DMS153 (cell line): Measurements from ENCODE around the gene RNLS.
"Not testable (repeated sequence)": the region's sequence is repeated elsewhere in the genome, so short reads cannot be mapped to it uniquely, and the experiment has no call there.

Source experiments
- DNase-seq: peaks from one replicate; lab custom pipeline; 2025; lab: John Stamatoyannopoulos, UW

Gene RNLS

DNA sequence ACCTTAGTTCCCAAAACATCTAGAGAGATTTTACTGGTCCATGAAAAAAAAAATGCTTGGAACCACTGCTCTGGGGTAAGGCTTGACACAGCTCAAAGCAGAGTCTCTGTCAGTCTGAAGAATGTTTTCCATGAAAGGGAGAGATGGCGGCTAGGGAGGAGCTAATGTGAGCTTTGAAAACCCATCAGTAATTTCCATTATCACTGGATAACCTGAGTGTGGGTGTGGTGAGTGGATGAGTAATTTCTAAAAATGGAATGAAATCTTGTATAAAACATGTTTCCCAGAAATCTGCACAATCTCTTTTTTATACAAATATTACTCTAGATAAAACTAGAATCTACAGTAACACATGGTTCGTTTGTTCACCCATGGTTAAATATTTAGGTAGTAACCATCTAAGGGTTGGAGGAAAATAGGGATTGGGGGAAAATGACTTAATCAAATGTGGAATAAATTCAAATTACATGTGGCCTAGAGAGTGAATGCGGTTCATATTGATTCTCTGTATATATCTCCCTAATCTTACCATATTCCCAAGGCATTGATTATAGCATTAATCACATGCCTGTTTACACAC is 289.4 kb downstream of the RNLS start:
- no peak for DNase-seq

DNA sequence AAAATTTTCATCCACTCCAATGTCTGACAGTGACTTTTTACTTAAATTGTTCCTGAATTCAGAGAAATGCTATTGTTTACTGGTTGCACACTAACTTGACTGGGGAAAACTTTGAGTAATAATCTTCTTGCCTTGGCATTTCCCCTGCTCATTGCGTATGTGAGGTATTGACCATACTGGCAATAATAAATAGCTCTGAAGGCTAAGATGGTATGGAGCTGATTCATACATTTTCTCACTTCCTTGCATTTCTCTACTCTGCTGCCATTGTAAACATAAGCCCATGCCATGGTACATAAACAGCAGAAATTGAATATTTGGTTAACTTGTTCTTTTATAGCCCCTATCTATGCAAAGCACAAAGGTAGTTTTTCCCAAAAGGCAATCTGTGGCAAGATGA is 290.0 kb downstream of the RNLS start:
- DNase-seq: no peak

DNA sequence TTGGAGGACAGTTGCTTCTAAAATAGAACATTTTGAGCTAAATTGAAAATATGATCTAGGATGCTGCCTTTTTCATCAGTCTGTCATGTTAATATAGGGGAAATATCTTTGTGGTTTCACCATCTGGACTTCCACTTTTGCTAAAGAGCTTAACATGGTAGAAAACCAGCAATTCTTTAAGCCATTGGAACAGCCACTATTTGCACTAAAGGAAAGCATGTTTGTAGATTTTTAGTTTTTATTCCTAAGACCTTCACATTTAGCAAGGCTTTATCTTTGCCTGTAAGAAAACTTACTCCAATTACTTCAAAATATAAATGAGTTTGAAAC is 291.0 kb downstream of the RNLS start:
- DNase-seq: no peak

DNA sequence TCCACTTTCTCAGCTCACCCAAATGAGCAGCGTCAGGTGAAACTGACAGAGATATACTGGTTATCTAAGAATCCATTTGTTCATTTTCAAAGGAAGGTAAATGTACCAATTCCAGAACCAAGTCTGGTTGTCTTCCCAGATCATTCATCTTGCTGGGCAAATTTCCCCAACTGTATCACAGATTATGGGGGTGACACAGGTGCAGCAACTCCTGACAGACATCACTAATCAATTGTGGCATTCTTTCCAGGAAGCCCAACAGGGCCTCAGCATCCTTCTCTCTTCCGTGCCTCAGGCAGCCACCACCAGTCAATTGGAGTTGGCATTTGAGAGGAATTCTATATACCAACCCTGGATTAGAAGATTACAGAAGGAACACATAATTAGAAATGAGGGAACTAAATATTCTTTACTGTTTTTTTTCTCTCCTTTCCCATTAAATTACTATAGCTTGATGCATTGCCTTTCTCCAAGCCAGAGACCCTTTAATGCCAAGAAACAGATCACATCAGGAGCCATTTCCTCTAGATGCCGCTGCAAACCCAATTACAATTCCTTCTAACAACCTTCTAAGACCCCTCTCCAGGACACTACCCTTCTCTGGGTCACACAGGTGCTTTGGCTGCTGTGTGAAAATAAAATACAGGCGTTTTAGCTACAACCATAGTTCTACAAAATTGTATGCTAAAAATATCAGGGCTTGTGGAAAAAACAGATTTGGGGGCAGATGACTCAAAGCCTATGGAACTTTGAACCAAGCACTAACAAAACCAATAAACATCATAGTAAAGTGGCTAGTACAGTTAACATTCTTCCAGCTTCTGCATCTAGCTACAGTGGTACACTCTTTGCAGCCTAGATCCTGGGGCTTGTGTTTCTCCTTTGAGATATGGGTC is 291.6 kb downstream of the RNLS start:
- no peak for DNase-seq

DNA sequence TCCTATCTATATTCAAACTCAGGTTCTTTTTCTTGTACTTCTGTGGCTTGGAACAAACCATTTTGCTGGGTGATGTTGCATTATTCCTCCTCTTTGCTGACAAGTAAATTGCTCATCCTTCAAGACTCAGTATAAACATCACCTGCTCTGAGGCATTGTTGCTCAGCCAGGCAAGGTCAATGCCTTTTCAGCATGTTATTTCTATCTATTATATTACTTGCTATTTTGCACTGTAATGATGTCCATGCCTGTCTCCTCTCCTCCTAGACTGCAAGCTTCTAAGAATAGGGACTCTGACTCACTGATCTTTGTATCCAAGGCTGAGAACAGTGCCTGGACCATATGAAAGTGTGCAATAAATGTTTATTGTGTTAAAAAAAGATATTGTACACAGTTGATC is 293.8 kb downstream of the RNLS start:
- DNase-seq: no peak

DNA sequence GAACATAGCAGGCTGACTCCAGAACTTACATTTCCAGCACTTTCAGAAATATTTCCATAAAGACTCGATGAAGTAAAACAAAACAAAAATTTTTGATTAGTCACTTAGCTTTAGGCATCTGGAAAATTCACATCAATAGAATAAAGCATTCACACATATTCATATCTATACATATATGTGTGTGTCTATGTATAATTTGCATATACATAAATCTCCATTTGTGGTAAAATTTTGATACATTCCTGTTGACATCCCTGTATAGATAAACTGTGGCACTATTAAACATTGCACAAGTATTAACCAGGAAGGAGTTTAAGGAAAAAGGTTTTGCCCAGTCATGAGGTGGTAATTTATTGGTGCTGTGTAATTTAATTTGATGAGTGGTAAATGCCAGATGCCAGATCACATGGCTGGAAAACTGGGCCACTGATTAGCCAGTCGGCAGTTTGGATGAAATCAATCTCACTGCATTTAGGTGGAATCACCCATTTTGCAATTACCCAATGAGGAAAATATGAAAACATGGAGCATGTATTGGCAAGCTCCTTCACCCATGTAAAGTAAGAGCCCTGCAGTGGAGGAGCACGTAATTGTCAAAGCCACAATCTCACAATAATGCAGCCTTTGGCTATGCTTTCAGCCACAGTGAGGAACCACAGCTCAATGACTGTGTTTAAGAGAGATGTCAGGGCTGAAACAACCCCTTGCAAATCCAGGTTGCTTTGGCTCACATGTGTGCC is 294.6 kb downstream of the RNLS start:
- DNase-seq: no peak

DNA sequence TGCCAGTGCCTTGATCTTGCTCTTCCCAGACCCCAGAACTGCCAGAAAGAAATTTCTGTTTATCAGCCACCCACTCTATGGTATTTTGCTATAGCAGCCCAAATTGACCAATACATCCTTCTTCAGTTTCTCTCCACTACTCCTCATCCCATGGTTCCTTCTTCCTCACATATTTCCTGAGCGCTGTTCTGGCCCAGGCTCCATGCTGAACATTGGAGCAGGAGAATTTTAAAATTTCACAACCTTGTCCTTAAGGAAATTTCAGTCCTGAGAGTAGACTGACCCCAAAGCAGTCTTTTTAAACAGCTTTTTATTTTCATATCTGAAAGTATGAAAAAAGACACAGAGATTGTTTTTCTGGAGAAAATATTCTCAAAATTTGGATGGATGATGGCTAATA is 297.1 kb downstream of the RNLS start:
- no peak for DNase-seq

DNA sequence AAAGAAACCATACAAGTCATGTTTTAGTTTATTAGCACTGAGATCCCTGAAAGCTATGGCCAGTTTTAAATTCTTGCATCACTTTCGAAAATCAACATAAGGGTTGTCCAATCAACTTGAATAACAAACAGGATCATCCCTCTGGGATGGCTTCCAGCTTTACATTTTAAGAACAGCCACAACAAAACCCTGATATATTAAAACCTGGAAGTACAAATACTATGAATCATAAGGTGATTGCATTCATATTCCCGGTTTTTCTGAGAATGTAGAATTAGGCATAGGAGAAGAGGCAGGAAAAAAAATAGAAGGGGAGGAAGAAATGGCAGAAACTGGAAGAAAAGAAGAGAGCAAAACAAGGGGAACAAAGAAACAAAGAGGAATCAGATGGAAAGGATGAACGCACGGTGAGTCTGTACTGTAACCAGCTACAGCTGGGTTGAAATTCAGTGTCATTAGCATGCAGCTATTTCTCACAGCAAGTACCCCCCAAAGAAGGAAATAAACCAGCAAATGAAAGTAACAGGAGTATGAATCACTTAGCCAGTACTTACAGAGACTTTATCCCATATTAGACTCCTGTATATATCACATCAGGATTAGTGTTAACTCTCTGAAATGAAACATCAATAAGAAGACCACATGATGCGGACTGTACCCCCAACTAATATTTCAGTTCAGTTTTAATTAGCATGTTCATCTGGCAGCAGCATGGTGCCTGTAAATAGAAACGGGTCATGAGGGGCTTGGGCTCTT is 301.3 kb downstream of the RNLS start:
- no peak for DNase-seq

DNA sequence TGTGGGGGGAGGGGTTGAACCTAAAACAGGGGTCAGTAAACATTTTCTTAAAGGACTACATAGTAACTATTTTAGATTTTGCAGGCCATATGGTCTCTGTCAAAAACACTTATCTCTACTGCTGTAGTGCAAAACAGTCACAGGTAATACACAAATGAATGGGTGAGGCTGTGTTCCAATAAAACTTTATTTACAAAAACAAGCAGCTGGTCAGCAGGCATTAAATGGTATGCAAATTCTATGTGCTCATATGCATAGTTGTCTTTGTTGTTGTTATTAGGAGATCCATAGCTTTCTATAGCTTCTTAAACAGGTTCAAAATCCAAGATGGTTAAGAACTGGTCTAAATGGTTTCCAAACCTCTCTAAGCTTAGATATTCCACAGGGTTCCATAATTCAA is 302.6 kb downstream of the RNLS start:
- no peak for DNase-seq

DNA sequence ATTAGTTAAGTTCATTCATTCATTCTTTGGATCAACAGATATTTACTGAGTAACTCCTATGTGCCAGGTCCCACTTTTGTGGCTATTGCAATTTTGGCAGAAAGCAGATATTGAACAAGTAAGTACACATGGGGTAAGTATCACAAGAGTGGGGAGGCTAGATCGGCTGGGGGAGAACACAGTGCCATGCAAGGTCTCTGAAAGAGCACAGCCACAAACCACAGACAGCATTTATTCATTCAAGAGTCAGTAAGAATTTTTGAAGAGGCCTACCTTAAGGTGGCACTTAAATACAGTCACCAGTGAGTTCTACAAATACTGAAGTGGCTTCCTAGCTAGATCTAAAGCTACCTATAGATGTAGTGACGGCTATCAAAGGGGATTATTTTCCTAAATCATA is 304.2 kb downstream of the RNLS start:
- DNase-seq: no peak

DNA sequence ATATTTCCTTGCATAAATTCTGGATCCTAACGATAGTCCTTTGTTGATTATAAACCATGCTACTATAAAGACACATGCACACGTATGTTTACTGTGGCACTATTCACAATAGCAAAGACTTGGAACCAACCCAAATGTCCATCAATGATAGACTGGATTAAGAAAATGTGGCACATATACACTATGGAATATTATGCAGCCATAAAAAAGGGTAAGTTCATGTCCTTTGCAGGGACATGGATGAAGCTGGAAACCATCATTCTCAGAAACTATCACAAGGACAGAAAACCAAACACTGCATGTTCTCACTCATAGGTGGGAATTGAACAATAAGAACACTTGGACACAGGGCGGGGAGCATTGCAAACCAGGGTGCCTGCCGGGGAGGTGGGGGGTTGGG is 306.2 kb downstream of the RNLS start:
- not testable (repeated sequence) for DNase-seq

DNA sequence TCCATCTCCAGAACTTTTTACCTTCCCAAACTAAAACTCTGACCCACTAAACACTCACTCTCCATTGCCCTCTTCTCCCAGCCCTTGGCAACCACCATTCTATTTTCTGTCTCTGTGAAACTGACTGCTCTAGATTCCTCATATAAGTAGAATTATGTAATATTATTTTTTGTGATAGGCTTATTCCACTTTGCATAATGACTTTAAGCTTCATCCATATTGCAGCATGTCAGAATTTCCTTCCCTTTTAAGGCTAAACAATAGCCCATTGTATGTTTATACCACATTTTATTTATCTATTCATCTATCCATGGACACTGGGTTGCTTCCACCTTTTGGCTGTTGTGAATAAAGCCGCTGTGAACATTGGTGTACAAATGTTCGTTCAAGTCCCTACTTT is 308.8 kb downstream of the RNLS start:
- no peak for DNase-seq

DNA sequence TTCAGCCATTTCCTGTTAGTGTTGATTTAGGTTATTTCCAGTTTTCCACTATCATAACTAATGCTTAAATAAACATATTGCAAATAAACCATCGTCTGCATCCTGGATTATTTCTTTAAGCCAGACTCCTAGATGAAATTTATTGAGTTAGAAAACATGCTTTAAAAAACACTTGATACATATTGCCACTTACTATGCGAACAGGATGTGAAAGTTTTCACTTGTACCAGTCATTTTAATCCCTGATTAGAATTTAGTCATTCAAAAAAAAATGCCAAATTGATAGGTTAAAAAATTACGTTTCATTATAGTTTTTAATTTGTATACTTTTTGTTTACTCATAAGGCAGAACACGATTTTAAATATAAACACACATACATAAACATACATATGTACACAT is 309.6 kb downstream of the RNLS start:
- no peak for DNase-seq

DNA sequence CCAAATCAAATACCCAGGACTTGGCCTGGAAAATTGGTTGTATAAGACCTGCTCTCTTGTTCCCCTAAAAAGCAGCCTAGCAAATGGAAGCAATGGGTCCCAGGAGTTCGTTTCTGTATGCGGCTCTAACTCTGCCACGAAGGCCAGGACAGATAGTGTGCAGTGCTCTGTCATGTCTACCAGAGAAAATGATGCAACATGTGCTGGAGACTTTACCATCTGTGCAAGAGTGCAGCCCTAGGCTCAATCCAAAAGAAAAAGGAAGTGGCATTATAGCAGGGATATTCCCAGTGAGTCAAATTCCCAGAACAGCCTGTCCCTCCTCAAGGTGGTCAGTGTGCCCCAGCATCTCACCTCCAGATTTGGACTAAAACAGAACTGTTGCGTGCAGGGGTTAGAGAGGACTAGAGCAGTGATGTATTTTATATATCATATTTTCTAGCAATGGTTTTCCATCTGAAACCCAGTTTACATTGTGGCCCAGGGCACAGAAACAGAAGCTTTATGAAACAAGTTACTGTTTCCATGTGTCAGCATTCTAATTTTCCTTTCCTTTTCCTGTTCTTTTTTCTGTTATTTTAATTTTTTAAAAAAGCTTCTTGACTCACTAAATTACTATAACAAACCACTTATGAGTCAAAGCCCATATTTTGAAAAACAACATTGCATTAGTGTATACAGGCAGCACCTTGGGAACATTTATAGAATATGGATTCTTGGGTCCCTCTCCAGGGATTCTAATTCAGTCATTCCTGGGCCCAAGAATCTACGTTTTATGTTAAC is 311.2 kb downstream of the RNLS start:
- DNase-seq: no peak

DNA sequence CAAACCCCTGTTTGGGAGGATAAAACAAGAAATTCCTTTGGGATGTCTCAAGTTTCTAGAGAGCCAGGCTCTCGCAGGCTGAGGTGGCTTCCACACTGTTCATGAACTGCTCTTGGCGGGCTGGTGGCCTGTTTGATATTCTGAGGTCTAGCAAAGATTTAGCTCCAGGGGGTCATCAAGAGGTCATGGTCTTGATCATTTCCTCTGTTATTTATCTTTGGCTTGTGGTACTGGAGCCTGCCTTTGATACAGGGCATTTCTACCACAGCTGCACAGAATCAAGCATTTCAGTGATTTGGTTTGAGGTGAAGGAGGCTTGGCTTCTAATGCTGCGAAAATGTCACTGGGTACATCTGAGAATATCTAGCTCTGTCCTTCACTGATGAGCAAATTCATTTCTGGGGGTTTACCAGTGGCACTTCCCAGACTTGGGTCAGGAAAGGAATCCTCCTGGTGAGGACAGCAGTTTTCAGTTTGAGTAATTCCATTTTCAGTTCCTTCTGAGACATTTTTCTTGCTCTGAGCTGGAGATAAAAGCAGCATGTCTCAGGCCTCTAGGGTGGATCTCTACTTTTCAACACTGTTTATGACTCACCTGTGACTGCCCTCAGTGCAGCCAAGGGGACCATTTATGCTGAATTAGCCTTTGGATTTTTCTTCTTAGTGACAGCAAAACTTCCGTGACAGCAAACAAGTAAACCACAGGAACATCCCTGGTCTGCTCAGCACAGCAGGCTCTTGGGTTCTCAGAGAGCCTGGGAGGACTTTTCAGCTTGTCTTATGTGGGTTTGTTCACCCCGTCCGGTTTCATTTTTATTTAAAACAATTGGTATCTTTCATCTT is 312.0 kb downstream of the RNLS start:
- no peak for DNase-seq

DNA sequence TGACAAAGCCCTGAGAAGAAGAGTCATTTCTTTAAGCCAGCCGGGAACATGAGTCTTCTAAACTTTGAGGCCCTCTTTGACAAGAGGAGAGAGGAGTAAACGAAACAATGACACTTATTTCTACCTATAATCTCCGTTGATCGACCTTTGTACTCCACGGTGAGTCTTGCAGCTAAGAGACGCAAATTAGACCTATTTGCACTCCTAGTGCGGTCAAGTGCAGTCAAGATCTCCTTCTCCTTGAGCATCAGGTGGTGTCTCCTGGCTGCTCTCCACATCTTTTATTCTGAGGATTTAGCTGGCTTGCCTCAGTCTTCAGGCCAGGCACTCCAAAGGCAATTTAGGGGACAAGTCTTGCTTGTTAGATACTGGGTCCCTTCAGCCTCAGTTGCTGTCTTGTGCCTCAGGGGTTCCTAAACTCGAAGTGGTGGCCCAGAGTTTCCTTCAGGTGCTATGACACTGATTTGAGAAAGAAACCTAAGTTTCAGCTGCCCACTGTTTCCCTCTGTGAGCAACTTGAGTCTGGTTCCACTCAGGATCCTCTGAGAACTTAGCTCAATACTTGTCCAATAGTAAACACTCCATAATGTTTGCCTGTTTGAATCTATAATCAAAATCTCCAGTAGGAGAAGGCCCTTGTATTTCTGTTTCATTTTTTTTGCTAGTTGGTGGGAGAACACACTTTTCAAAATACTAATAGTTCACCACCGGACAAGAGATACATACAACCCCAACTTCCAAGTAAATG is 312.9 kb downstream of the RNLS start:
- DNase-seq: no peak

DNA sequence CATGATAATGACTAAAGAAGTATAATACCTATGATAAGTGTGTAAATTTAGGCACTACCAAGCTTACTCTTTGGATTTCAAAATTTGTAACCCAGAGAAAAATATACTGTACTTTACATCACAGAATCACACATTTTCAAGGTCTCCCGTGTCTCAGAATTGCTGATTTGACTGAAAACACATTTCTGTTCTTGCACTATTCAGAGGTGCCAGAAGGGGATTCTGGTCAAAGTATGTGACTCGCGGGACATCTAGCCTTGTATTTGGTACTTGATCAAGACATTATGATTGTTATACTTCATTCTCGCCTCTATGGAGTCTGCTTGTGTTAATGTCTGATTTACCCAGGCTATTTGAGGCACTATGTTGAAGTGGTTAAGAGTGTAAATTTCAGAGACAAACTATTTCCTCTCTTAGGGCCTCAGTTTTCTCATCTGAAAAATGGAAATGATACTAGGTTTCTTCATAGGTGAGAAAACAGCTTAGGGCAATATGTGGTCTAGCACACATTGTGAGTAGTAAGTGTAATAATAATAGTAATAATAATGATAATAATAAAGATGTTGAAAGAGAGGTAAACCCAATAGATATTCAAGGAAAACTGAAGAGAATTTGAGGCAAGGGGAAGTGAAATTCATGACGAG is 320.4 kb downstream of the RNLS start:
- no peak for DNase-seq

DNA sequence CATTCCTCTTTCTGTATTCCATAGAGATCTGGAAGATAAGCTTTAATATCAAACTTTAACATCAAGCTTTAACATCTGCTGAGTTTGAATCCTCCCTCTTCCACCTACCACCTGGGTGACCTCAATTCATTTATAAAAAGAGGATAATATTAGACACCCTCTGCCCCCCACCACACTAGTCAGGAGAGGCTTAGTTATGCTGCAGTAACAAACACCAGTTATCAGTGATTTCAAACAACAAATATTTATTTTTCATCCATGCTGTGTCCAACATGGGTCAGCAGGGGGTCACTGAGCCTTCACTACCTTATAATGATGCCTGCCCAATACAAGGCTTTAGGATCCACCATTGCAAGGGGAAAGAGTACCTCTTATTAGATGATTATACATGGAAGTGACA is 322.0 kb downstream of the RNLS start:
- no peak for DNase-seq

DNA sequence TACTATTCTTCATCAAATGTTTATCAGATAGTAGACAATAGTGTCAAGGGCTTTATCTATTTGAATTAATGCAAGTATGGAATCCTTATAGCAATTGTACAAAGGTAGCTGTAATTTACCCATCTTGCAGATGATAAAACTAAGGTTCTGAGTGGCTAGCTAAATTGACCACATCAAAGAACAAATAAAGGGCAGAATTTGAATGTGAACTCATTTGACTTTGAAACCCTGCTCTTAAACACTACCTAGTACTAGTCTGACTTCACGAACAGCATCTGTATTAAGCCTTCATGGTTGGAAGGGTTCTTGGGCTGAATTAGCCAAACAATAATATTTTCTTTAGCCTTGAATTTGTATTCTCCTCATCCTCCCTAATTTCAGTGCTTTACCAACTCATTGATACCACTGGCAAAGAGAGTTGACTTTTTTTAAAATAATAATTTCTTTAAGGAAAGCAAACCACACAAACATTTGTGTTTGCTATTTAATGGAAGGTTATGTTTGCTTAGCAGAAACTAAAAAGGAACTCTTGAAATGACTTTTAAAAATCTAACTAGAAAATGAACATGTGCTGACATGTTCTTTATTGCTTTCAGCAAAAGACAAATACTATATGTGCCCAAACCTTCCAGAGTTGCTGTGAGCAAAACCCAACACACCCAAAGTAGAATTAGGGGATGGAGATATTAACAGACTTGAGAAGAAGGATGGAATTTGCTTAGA is 322.6 kb downstream of the RNLS start:
- DNase-seq: no peak
